Measurements from ENCODE around the gene ITGA1. TPM values are rescaled to one million over a fixed set of nuclear protein-coding genes. Genes with fewer than 3 reads are reported as not detected.

ITGA1 gene
- polyA plus RNA-seq, 3 donors: 0.33 to 0.89 (median 0.79) TPM

GRCh38 chr5:52827815-52828214, 40.1 kb downstream of the ITGA1 start:
- no peaks in the 10 kb centered on the region for H3K27me3 ChIP-seq (ENCODE audit: control insufficient read depth in 2 of 2, insufficient read depth in 2 of 2, low read length in 2 of 2)
- DNase-seq: no peak
- no peaks in the 10 kb centered on the region for H3K9me3 ChIP-seq (replicated peaks in 1 of 2; ENCODE audit: control insufficient read depth in 1 of 2, insufficient read depth in 1 of 2, low read length in 2 of 2)
- H2AFZ ChIP-seq (ENCODE audit: insufficient read depth, low read depth, low read length, poor library complexity, severe bottlenecking): no peak overlapping the region
- no peak overlapping the region for H3K4me3 ChIP-seq (replicated peaks in 1 of 3; ENCODE audit: low read depth in 2 of 3, low read length in 3 of 3)
- no peak overlapping the region for H3K27ac Mint-ChIP-seq
- peaks cover 0 to 1% (median 0%) of the 10 kb centered on the region in 7 donors for H3K9me3 Mint-ChIP-seq
- H4K20me1 ChIP-seq (ENCODE audit: insufficient read depth, low read length): no peaks in the 10 kb centered on the region
- WGBS (ENCODE audit: insufficient coverage): no CpG with 5 or more reads among the region's 1 CpG
- no peak overlapping the region for H3K4me3 Mint-ChIP-seq
- H3K27me3 Mint-ChIP-seq (ENCODE audit: low read depth in 3 of 3): peaks cover 0 to 1% (median 0%) of the 10 kb centered on the region in 3 donors
- no peaks in the 10 kb centered on the region for H3K79me2 ChIP-seq (ENCODE audit: insufficient read depth, low read length)
- no peak overlapping the region for H3K9ac ChIP-seq (ENCODE audit: insufficient read depth, low read length, poor library complexity, severe bottlenecking)
- H3K27ac ChIP-seq (ENCODE audit: low read depth in 1 of 2, low read length in 2 of 2): no peak overlapping the region
- H3K4me2 ChIP-seq (replicated peaks; ENCODE audit: extremely low read depth, low read length, poor library complexity, severe bottlenecking): no peak overlapping the region
- no peaks in the 10 kb centered on the region for H3K36me3 ChIP-seq (replicated peaks in 1 of 2; ENCODE audit: control insufficient read depth in 1 of 2, insufficient read depth in 2 of 2, low read length in 2 of 2)
- no peak for TF ChIP-seq CTCF (IDR thresholded peaks at IDR 0.05)
- intact Hi-C loops (cut with micrococcal nuclease): no loop called here
- H3K4me1 Mint-ChIP-seq: peaks cover 24% of the 10 kb centered on the region
- H3K4me1 ChIP-seq (ENCODE audit: control insufficient read depth in 1 of 2, insufficient read depth in 2 of 2, low read length in 2 of 2): peaks cover 12 to 17% of the 10 kb centered on the region in 2 donors
- H3K36me3 Mint-ChIP-seq: no peaks in the 10 kb centered on the region

GRCh38 chr5:52829664-52830063, 41.9 kb downstream of the ITGA1 start:
- TF ChIP-seq CTCF (IDR thresholded peaks at IDR 0.05): no peak
- no peaks in the 10 kb centered on the region for H3K36me3 ChIP-seq (replicated peaks in 1 of 2; ENCODE audit: control insufficient read depth in 1 of 2, insufficient read depth in 2 of 2, low read length in 2 of 2)
- no peak overlapping the region for H3K4me3 ChIP-seq (replicated peaks in 1 of 3; ENCODE audit: low read depth in 2 of 3, low read length in 3 of 3)
- H3K4me3 Mint-ChIP-seq: no peak overlapping the region
- peaks cover 0 to 3% (median 1%) of the 10 kb centered on the region in 3 donors for H3K27me3 Mint-ChIP-seq (ENCODE audit: low read depth in 3 of 3)
- H3K4me1 Mint-ChIP-seq: peaks cover 24% of the 10 kb centered on the region
- DNase-seq: no peak
- H3K27me3 ChIP-seq (ENCODE audit: control insufficient read depth in 2 of 2, insufficient read depth in 2 of 2, low read length in 2 of 2): no peaks in the 10 kb centered on the region
- H3K4me2 ChIP-seq (replicated peaks; ENCODE audit: extremely low read depth, low read length, poor library complexity, severe bottlenecking): no peak overlapping the region
- H3K4me1 ChIP-seq (ENCODE audit: control insufficient read depth in 1 of 2, insufficient read depth in 2 of 2, low read length in 2 of 2): peaks cover 12 to 17% of the 10 kb centered on the region in 2 donors
- H3K9me3 ChIP-seq (replicated peaks in 1 of 2; ENCODE audit: control insufficient read depth in 1 of 2, insufficient read depth in 1 of 2, low read length in 2 of 2): no peaks in the 10 kb centered on the region
- H3K9me3 Mint-ChIP-seq: peaks cover 0 to 3% (median 1%) of the 10 kb centered on the region in 7 donors
- no peak overlapping the region for H3K27ac Mint-ChIP-seq
- no peak overlapping the region for H2AFZ ChIP-seq (ENCODE audit: insufficient read depth, low read depth, low read length, poor library complexity, severe bottlenecking)
- no peaks in the 10 kb centered on the region for H4K20me1 ChIP-seq (ENCODE audit: insufficient read depth, low read length)
- H3K27ac ChIP-seq (ENCODE audit: low read depth in 1 of 2, low read length in 2 of 2): no peak overlapping the region
- no peaks in the 10 kb centered on the region for H3K79me2 ChIP-seq (ENCODE audit: insufficient read depth, low read length)
- intact Hi-C loops (cut with micrococcal nuclease): no loop called here
- H3K36me3 Mint-ChIP-seq: no peaks in the 10 kb centered on the region
- no peak overlapping the region for H3K9ac ChIP-seq (ENCODE audit: insufficient read depth, low read length, poor library complexity, severe bottlenecking)

Measured in CD14-positive monocyte (primary cell).